ENCODE measurements around the gene GLB1L3. TPM values are rescaled to one million over a fixed set of nuclear protein-coding genes. Genes with fewer than 3 reads are reported as not detected.

The GLB1L3 gene
- total RNA-seq, 4 donors from 2014 or later = 0.16 TPM; not detected in 3

- TF ChIP-seq EP300 (IDR thresholded peaks at IDR 0.05; ENCODE audit: low read depth) (no peak), POLR2A (IDR thresholded peaks at IDR 0.05) (no peak), CTCF (IDR thresholded peaks at IDR 0.05) (no peak), POLR2AphosphoS5 (IDR thresholded peaks at IDR 0.05) (no peak)
- WGBS, 2 donors (ENCODE audit: low coverage in 1 of 2) = 87 to 93% methylated on average over 8 to 10 of the region's 10 CpGs
- intact Hi-C loops (cut with DNase I; ENCODE audit: low total_unique reads) = no loop called here
- no peaks in the 10 kb centered on the region for H3K36me3 ChIP-seq
- H3K27me3 ChIP-seq = peaks cover 6% of the 10 kb centered on the region
- H3K9me3 ChIP-seq = no peaks in the 10 kb centered on the region
- no peak overlapping the region for H3K4me3 ChIP-seq
- no peak overlapping the region for H3K27ac ChIP-seq
- H3K4me1 ChIP-seq = peaks cover 9 to 31% (median 23%) of the 10 kb centered on the region in 4 donors
- in situ Hi-C loops (cut with MboI; ENCODE audit: low pct_ligation_motif_present in 1 of 4, low pct_unique_long_range_greater_than_20kb in 1 of 4, low sequenced_read_pairs in 3 of 4) = no loop called here
- DNase-seq = no peak
Observed at GRCh38 chr11:134334796-134335571, 58.8 kb downstream of the GLB1L3 start.

- H3K4me1 ChIP-seq = peaks cover 9 to 27% (median 19%) of the 10 kb centered on the region in 4 donors
- no peak for DNase-seq
- in situ Hi-C loops (cut with MboI; ENCODE audit: low pct_ligation_motif_present in 1 of 4, low pct_unique_long_range_greater_than_20kb in 1 of 4, low sequenced_read_pairs in 3 of 4) = no loop called here
- WGBS, 2 donors (ENCODE audit: low coverage in 1 of 2) = 80 to 95% methylated on average over 1 to 4 of the region's 4 CpGs
- no peak overlapping the region for H3K27ac ChIP-seq
- H3K9me3 ChIP-seq = no peaks in the 10 kb centered on the region
- no peak overlapping the region for H3K4me3 ChIP-seq
- no peaks in the 10 kb centered on the region for H3K36me3 ChIP-seq
- H3K27me3 ChIP-seq = peaks cover 4% of the 10 kb centered on the region
- no peak for TF ChIP-seq POLR2A (IDR thresholded peaks at IDR 0.05)
- no peak for TF ChIP-seq EP300 (IDR thresholded peaks at IDR 0.05; ENCODE audit: low read depth)
- TF ChIP-seq POLR2AphosphoS5 (IDR thresholded peaks at IDR 0.05) = no peak
- TF ChIP-seq CTCF (IDR thresholded peaks at IDR 0.05) = no peak
- intact Hi-C loops (cut with DNase I; ENCODE audit: low total_unique reads) = no loop called here
Observed at GRCh38 chr11:134337051-134337450, 60.9 kb downstream of the GLB1L3 start.

- DNase-seq = no peak
- intact Hi-C loops (cut with DNase I; ENCODE audit: low total_unique reads) = no loop called here
- in situ Hi-C loops (cut with MboI; ENCODE audit: low pct_ligation_motif_present in 1 of 4, low pct_unique_long_range_greater_than_20kb in 1 of 4, low sequenced_read_pairs in 3 of 4) = no loop called here
Observed at GRCh38 chr11:134338068-134338467, 61.9 kb downstream of the GLB1L3 start.

GRCh38 chr11:134338654-134339053 lies 62.5 kb downstream of the GLB1L3 start:
- no peak for DNase-seq
- Histone ChIP-seq H3K4me1 (peaks cover 5 to 16% (median 10%) of the 10 kb centered on the region in 4 donors), H3K4me3 (no peak overlapping the region), H3K27ac (no peak overlapping the region), H3K27me3 (no peaks in the 10 kb centered on the region), H3K9me3 (no peaks in the 10 kb centered on the region), H3K36me3 (no peaks in the 10 kb centered on the region)
- no peak for TF ChIP-seq EP300 (IDR thresholded peaks at IDR 0.05; ENCODE audit: low read depth)
- TF ChIP-seq POLR2AphosphoS5 (IDR thresholded peaks at IDR 0.05) = no peak
- no peak for TF ChIP-seq POLR2A (IDR thresholded peaks at IDR 0.05)
- TF ChIP-seq CTCF (IDR thresholded peaks at IDR 0.05) = no peak
- WGBS, 2 donors (ENCODE audit: low coverage in 1 of 2) = 94% methylated on average over 7 of the region's 7 CpGs; no CpG with 5 or more reads in 1 of the 2 donors
- in situ Hi-C loops (cut with MboI; ENCODE audit: low pct_ligation_motif_present in 1 of 4, low pct_unique_long_range_greater_than_20kb in 1 of 4, low sequenced_read_pairs in 3 of 4) (no loop called here), intact Hi-C loops (cut with DNase I; ENCODE audit: low total_unique reads) (no loop called here)

More at GRCh38 chr11:134338068-134338467, 61.9 kb downstream of the GLB1L3 start:
- H3K27me3 ChIP-seq = no peaks in the 10 kb centered on the region
- no peaks in the 10 kb centered on the region for H3K9me3 ChIP-seq
- TF ChIP-seq CTCF (IDR thresholded peaks at IDR 0.05) (no peak), EP300 (IDR thresholded peaks at IDR 0.05; ENCODE audit: low read depth) (no peak), POLR2AphosphoS5 (IDR thresholded peaks at IDR 0.05) (no peak), POLR2A (IDR thresholded peaks at IDR 0.05) (no peak)
- no peak overlapping the region for H3K27ac ChIP-seq
- 88% methylated on average over 15 of the region's 15 CpGs; no CpG with 5 or more reads in 1 of the 2 donors for WGBS, 2 donors (ENCODE audit: low coverage in 1 of 2)
- no peaks in the 10 kb centered on the region for H3K36me3 ChIP-seq
- no peak overlapping the region for H3K4me3 ChIP-seq
- H3K4me1 ChIP-seq = peaks cover 5 to 17% (median 11%) of the 10 kb centered on the region in 4 donors
